Activated naive CD4-positive, alpha-beta T cell (primary cell): ENCODE measurements around the gene STAB1.

ENCODE experiments used
- DNase-seq, 4 experiments: peaks; one replicate each; lab custom pipeline; 2025; lab: John Stamatoyannopoulos, UW

The STAB1 gene

GRCh38 chr3:52487050-52487787, 7.9 kb upstream of the STAB1 start:
- no peak for DNase-seq

DNA sequence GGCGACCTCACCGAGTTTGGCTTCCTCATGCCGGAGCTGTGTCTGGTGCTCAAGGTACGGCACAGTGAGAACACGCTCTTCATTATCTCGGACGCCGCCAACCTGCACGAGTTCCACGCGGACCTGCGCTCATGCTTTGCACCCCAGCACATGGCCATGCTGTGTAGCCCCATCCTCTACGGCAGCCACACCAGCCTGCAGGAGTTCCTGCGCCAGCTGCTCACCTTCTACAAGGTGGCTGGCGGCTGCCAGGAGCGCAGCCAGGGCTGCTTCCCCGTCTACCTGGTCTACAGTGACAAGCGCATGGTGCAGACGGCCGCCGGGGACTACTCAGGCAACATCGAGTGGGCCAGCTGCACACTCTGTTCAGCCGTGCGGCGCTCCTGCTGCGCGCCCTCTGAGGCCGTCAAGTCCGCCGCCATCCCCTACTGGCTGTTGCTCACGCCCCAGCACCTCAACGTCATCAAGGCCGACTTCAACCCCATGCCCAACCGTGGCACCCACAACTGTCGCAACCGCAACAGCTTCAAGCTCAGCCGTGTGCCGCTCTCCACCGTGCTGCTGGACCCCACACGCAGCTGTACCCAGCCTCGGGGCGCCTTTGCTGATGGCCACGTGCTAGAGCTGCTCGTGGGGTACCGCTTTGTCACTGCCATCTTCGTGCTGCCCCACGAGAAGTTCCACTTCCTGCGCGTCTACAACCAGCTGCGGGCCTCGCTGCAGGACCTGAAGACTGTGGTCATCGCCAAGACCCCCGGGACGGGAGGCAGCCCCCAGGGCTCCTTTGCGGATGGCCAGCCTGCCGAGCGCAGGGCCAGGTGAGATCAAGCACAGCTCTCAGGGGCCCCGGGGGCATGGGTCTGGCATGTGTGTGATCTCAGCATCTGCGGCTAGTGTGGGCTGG, 7.1 kb upstream of the STAB1 start:
- no peak for DNase-seq

GRCh38 chr3:52488746-52489145, 6.4 kb upstream of the STAB1 start:
- no peak for DNase-seq

DNA sequence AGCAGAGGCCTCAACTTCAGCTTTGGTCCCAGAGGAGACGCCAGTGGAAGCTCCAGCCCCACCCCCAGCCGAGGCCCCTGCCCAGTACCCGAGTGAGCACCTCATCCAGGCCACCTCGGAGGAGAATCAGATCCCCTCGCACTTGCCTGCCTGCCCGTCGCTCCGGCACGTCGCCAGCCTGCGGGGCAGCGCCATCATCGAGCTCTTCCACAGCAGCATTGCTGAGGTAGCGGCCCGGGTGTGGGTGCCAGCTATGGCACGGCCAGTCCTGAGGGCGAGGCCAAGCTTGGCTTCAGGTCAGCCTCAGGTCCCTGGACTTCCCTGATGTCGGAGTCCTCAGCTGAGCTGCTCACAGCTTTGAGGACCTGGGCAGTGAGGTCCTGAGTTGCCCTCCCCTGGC, 5.7 kb upstream of the STAB1 start:
- DNase-seq: no peak

GRCh38 chr3:52490035-52490938, 4.9 kb upstream of the STAB1 start:
- no peak for DNase-seq

- DNase-seq: no peak
These were observed 4.1 kb upstream of the STAB1 start for GRCh38 chr3:52490939-52491526.

DNA sequence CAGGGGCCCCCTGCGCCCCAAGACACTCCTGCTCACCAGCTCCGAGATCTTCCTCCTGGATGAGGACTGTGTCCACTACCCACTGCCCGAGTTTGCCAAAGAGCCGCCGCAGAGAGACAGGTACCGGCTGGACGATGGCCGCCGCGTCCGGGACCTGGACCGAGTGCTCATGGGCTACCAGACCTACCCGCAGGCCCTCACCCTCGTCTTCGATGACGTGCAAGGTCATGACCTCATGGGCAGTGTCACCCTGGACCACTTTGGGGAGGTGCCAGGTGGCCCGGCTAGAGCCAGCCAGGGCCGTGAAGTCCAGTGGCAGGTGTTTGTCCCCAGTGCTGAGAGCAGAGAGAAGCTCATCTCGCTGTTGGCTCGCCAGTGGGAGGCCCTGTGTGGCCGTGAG, 3.1 kb upstream of the STAB1 start:
- DNase-seq: no peak

DNA sequence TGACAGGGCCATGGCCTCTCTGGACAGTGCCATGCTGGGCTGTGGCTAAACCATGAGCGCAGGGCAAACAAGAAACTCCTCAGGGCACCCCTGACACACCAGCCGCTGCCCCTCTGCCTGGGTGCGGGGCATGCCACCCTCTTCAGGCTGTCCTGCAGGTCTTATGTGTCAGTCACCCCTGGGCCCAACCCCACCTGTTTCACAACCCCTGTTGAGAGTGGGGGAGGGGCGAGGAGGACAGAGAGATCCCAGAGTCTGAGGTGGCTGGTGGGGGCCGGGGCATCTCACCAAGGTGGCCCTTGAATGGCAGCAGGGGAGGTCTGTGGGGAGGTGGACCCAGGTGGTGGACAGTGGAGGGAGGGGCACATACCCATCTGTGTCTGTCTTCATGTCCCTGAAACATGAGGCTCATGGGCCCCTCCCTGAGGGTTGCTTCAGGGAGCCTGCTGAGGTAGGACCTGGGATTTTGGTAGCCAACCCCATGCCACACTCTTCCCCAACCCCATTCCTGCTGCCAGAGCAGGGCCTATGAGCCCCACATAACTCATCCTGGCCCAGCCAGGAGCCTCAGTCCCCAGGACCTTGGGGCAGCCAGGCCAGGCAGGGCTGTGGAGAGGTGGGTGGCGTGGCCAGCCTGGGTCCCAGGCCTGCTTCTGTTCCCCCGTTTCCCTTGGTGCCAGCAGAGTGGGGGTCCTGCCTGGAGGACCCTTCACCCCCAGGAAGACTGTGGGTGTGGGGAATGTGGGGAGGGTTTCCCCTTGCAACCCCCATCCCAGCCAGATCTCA, 1.7 kb upstream of the STAB1 start:
- DNase-seq: no peak

DNA sequence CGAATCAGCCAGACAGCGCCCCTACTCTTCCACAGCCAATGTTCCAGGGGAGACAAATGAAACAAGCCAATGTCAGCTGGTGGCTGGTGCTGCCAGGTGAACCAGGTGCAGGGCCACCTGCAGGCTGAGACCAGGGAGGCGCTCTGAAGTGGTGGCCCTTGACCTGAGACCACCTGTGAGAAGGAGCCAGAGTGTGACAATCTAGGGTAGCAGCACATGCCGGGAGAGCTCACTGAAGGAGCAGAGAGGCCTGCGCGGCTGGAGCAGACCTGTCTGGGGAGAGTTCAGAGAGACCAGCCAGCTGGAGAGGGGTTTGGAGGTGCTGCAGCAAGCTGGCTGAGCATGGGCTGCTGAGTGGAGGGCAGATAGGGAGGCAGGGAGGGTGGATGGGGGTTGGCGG, 693 bp upstream of the STAB1 start:
- DNase-seq: no peak

GRCh38 chr3:52495777-52496602, 852 bp downstream of the STAB1 start:
- DNase-seq: no peak

DNA sequence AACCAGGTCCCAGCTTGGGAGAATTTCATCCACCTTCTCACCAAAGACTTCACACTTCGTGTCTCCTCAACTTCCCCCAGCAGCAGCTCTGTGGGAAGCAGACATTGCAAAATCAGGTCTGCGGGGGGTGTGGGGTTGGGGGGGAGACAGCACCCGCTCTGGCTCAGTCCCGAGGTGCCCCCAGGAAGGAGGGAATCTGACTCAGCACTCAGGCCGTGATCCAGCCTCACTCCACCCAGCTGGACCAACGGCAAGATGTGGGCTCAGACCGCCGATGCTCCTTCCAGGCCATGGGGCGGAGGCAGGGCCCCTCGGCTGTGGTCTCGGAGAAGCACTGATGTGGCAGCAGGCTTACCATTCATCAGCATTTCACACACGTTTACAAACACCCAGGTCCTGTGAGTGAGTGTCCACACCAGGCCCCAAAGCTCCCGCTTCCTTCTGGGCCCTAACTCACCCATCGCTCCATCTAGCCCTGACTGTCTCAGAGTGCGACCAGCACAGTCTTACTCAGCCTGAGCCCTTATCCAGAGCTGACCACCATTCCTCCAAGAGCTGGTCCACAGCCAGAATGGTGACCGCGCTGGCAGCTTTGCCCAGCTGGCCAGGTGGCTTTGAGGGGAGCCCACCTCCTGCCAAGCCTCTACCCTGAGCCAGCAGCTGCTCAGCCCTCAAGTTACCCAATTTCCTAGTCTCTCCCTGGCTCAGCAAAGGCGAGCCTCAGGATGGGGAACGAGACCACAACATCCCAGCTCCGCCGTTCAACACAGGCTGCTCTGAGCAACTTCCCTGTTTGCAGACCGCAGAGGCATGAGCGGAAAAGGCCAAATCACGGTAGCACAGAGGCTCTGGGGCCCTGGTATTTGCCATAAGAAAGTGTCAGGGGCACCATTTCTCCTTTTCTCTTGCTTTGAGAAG, 3.3 kb downstream of the STAB1 start:
- DNase-seq: no peak

DNA sequence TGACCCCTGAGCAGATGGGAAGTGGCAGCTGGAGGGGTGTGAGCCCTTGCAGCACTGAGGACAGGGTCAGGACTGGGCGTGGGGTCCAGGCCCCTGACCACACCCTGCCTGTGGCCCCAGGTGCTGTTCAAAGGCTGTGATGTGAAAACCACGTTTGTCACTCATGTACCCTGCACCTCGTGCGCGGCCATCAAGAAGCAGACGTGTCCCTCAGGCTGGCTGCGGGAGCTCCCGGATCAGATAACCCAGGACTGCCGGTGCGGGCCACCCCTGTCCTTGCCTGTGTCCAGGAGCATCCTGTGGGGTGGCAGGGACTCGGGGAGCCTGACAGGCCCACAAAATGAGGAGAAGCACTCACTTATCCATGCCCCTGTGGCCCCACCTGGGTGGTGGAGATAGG, 5.9 kb downstream of the STAB1 start:
- DNase-seq: no peak

DNA sequence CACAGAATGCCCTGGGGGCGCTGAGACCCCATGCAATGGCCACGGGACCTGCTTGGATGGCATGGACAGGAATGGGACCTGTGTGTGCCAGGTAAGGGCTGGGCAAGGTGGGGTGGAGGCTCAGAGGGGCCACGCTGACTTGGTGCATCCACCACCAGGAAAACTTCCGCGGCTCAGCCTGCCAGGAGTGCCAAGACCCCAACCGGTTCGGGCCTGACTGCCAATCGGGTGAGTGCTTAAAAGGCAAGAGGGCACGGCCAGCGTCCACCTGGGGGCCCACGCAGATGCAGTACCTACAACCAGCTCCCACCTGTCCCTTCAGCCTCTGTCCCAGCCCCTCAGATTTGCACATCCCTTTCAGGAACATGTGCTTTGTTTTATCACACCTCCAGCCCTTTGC, 6.9 kb downstream of the STAB1 start:
- no peak for DNase-seq

GRCh38 chr3:52502808-52503350, 7.7 kb downstream of the STAB1 start:
- no peak for DNase-seq

DNA sequence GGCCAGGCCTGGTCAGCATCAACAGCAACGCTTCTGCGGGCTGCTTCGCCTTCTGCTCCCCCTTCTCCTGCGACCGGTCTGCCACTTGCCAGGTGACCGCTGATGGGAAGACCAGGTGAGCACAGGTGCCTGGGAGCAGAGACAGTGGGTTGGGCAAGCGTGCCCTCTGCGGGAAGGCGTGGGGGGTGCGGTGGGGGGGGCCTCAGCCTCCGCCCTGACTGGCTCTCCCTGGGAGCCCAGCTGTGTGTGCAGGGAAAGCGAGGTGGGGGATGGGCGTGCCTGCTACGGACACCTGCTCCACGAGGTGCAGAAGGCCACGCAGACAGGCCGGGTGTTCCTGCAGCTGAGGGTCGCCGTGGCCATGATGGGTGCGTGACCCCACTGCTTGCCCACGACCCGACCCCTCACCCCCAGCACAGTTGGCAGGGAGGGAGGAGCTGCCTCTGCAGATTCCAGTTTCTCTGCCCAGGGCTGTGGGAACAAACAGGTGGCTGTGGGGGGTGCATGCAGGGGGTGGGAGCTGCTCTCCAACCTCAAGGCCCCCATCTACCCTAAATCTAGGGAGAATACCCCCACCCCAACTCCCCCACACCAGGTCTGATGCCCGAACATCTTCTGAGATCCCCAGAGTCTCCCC, 8.8 kb downstream of the STAB1 start:
- DNase-seq: no peak

DNA sequence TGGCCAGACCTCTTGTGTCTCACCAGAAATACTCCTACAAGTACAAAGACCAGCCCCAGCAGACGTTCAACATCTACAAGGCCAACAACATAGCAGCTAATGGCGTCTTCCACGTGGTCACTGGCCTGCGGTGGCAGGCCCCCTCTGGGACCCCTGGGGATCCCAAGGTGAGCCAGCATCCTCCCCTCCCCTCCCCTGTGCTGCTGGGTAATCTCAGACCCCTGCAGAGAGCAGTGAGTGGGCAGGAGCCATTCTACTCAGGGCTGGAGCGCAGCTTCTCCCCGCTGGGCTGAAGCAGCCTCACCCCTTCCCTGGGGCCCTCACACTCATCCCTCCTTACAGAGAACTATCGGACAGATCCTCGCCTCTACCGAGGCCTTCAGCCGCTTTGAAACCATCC, 9.8 kb downstream of the STAB1 start:
- DNase-seq: no peak

GRCh38 chr3:52506266-52506966, 11.3 kb downstream of the STAB1 start:
- no peak for DNase-seq

DNA sequence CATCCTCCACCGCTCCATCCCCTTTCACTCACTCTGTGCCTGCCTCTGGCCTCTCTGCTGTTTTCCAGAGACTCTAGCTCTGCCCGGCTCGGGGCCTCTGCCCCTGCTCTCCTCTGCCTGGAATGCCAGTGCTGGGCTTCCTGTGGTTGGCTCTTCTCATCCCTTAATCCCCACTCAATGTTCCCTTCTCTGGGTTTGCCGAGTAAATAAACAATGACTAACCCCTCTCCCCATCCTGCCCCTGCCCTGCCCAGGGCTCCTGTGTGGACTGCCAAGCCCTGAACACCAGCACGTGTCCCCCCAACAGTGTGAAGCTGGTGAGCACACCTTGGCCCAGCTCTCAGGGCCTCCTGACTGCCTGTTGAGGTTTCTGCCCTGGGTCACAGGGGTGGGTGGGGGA, 12.2 kb downstream of the STAB1 start:
- no peak for DNase-seq
